ENCODE results near the gene TRIML1. TPM values are rescaled to one million over a fixed set of nuclear protein-coding genes. Genes with fewer than 3 reads are reported as not detected.

Gene TRIML1
- total and polyA plus RNA-seq, 12 donors = not detected

GRCh38 chr4:188109157-188109755 lies 30.0 kb upstream of the TRIML1 start, which contains the start of gene TRIML2:
Gene TRIML2 (minus strand): TSS chr4:188109603. CDS start chr4:188105368, 4,235 bp downstream.
- TF ChIP-seq CTCF (IDR thresholded peaks at IDR 0.05) = no peak

GRCh38 chr4:188110036-188110435 lies 29.2 kb upstream of the TRIML1 start:
- H3K27me3 ChIP-seq = peaks cover 0 to 6% (median 0%) of the 10 kb centered on the region in 7 donors
- TF ChIP-seq CTCF (IDR thresholded peaks at IDR 0.05) = no peak
- H3K27ac ChIP-seq = no peak overlapping the region
- 47 to 50% methylated on average over 3 of the region's 3 CpGs for WGBS, 2 donors
- ATAC-seq (no peak), DNase-seq (no peak)
- H3K9me3 ChIP-seq = peaks cover 0 to 23% (median 0%) of the 10 kb centered on the region in 11 donors
- H3K4me1 ChIP-seq = no peaks in the 10 kb centered on the region
- H3K4me3 ChIP-seq = no peak overlapping the region
- intact Hi-C loops (cut with DNase I) = no loop called here
- H3K36me3 ChIP-seq = no peaks in the 10 kb centered on the region

More at GRCh38 chr4:188109157-188109755, 30.0 kb upstream of the TRIML1 start, which contains the start of gene TRIML2:
- H3K27ac ChIP-seq = no peak within 1 kb of the TSS
- DNase-seq (no peak), ATAC-seq (no peak)
- H3K36me3 ChIP-seq = no peaks in the 10 kb centered on the region
- no peak within 1 kb of the TSS for H3K4me3 ChIP-seq
- peaks cover 0 to 6% (median 0%) of the 10 kb centered on the region in 7 donors for H3K27me3 ChIP-seq
- H3K4me1 ChIP-seq = no peaks in the 10 kb centered on the region
- H3K9me3 ChIP-seq = peaks cover 0 to 24% (median 0%) of the 10 kb centered on the region in 11 donors
- intact Hi-C loops (cut with DNase I) = no loop called here
- 36 to 40% methylated on average over 11 of the region's 11 CpGs for WGBS, 2 donors

- no peak for DNase-seq
- Histone ChIP-seq H3K4me3 (no peak overlapping the region), H3K4me1 (no peaks in the 10 kb centered on the region), H3K27me3 (peaks cover 0 to 6% (median 0%) of the 10 kb centered on the region in 7 donors), H3K27ac (no peak overlapping the region), H3K9me3 (peaks cover 0 to 15% (median 0%) of the 10 kb centered on the region in 11 donors), H3K36me3 (no peaks in the 10 kb centered on the region)
- ATAC-seq = no peak
- no peak for TF ChIP-seq CTCF (IDR thresholded peaks at IDR 0.05)
- intact Hi-C loops (cut with DNase I) = no loop called here
- WGBS, 2 donors = 67 to 70% methylated on average over 7 of the region's 7 CpGs
Measured at GRCh38 chr4:188110741-188111471, 28.3 kb upstream of the TRIML1 start.

GRCh38 chr4:188111955-188112354 lies 27.3 kb upstream of the TRIML1 start:
- Histone ChIP-seq H3K4me3 (no peak overlapping the region), H3K27me3 (peaks cover 0 to 6% (median 0%) of the 10 kb centered on the region in 7 donors), H3K9me3 (peaks cover 0 to 7% (median 0%) of the 10 kb centered on the region in 11 donors), H3K36me3 (no peaks in the 10 kb centered on the region), H3K4me1 (no peaks in the 10 kb centered on the region), H3K27ac (no peak overlapping the region)
- TF ChIP-seq CTCF (IDR thresholded peaks at IDR 0.05) = no peak
- DNase-seq (peak in 1 of 2 donors; percentile 5), ATAC-seq (peak in 3 of 8 donors; percentile 24 to 50 (median 40))
- WGBS, 2 donors = 72 to 87% methylated on average over 6 of the region's 6 CpGs
- intact Hi-C loops (cut with DNase I) = no loop called here
